HL-60 (cell line): Measurements from ENCODE around the gene IFFO2.

Experiments
- CTCF ChIP-seq: IDR thresholded peaks from one replicate; pipeline ENCODE4 v1.5.1; 2011; ENCODE audit warnings: low read length, control low read depth, inconsistent platforms; ENCODE audit not compliant: insufficient read depth
- GABPA ChIP-seq: IDR thresholded peaks from 2 replicates; pipeline ENCODE4 v1.6.1; 2012; ENCODE audit warnings: low read depth
- POLR2AphosphoS5 ChIP-seq: IDR thresholded peaks from 2 replicates; pipeline ENCODE4 v1.6.1; 2012; ENCODE audit warnings: low read depth
- REST ChIP-seq: IDR thresholded peaks from 2 replicates; pipeline ENCODE4 v1.6.1; 2012; ENCODE audit warnings: low read depth; ENCODE audit not compliant: insufficient replicate concordance

DNA sequence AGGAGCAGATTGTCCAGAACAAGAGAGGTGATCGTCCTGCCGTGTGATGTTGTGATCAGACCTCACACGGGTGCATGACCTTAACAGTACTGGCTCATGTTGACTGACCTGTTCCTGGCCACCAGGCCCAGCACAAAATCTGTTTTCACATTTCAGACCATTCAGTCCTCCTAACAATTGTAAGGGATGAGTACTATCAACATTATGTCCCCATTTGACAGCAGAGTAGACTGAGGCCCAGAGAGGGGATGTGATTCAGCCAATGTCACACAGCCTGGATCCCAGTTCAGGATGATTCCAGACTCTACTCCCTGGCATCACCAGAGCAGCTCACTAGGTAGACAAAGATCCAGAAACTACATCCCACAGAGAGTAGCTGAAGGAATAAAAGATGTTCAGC is 89.6 kb downstream of the IFFO2 start:
- TF ChIP-seq REST, result no peak
- no peak for TF ChIP-seq CTCF
- TF ChIP-seq POLR2AphosphoS5, result no peak
- TF ChIP-seq GABPA, result no peak
